ENCODE data around the gene USP17L11. TPM values are rescaled to one million over a fixed set of nuclear protein-coding genes. Genes with fewer than 3 reads are reported as not detected.
A peak's percentile ranks its signal among the peaks of the same experiment; 100 is the strongest.
"Not testable (repeated sequence)": the region's sequence is repeated elsewhere in the genome, so short reads cannot be mapped to it uniquely, and the experiment has no call there.

The USP17L11 gene
- total and polyA plus RNA-seq, 2 donors (not counting 1 experiment from before 2014, with no cell fraction given): not detected

- H3K4me1 Mint-ChIP-seq; H2AFZ ChIP-seq (ENCODE audit: insufficient read depth, low read depth, low read length, poor library complexity, severe bottlenecking); H3K79me2 ChIP-seq (ENCODE audit: control insufficient read depth, insufficient read depth, low read length); POLR2A ChIA-PET; H3K9me3 Mint-ChIP-seq (ENCODE audit: insufficient read depth); H3K27me3 Mint-ChIP-seq; H3K4me3 ChIP-seq (ENCODE audit: control extremely low read depth in 1 of 5, extremely low read depth in 1 of 5, insufficient read depth in 1 of 5, low read depth in 2 of 5, low read length in 4 of 5); CTCF ChIA-PET; H3K9me3 ChIP-seq (ENCODE audit: control extremely low read depth in 1 of 3, control insufficient read depth in 2 of 3, insufficient read depth in 1 of 3, low read length in 2 of 3); intact Hi-C loops (cut with micrococcal nuclease); H3K36me3 ChIP-seq (replicated peaks in 1 of 2; ENCODE audit: control extremely low read depth in 1 of 2, control insufficient read depth in 1 of 2, extremely low read depth in 1 of 2, insufficient read depth in 2 of 2, low read length in 1 of 2); H3K4me1 ChIP-seq (ENCODE audit: control insufficient read depth in 2 of 2, insufficient read depth in 2 of 2, low read length in 2 of 2); H3K9ac ChIP-seq (ENCODE audit: low read length); ATAC-seq (ENCODE audit: low read depth); H3K4me3 Mint-ChIP-seq; H3K27me3 ChIP-seq (replicated peaks in 1 of 4; ENCODE audit: control extremely low read depth in 1 of 4, control insufficient read depth in 3 of 4, insufficient read depth in 4 of 4, low read length in 3 of 4); H3K27ac ChIP-seq (ENCODE audit: low read length in 2 of 2); H4K20me1 ChIP-seq (ENCODE audit: control insufficient read depth, insufficient read depth, low read length, poor library complexity, severe bottlenecking); H3K4me2 ChIP-seq (replicated peaks; ENCODE audit: low read depth, low read length, poor library complexity, severe bottlenecking); H3K27ac Mint-ChIP-seq: not testable (repeated sequence)
- WGBS (ENCODE audit: insufficient coverage): 96% methylated on average over 4 of the region's 26 CpGs
- peak; percentile 4 for DNase-seq
Observed at GRCh38 chr4:9247953-9248680, 32.9 kb downstream of the USP17L11 start, which contains the start of gene USP17L18. Gene USP17L18, plus strand, starts transcription at chr4:9248630. Its CDS starts 0 bp downstream, at chr4:9248630.

DNA sequence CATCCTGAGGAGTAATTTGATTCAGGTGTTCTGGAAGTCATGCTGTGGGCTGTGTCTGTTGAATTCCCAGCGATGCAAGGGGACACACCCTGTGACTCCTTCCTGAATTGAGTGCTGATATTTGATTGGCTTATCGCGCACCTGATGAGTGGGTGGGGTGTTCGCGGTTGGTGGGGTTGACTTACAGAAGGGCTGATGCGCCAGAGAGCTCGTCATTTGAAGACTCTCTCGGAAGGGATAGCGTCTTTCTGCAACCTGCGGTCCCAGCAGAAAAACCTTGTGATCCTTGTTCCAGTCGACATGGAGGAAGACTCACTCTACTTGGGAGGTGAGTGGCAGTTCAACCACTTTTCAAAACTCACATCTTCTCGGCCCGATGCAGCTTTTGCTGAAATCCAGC is 37.9 kb downstream of the USP17L11 start, which contains the start of gene USP17L19:
Gene USP17L19 (plus strand): TSS at position 301 of the 400 bp plus-strand sequence. CDS start 0 bp downstream, at position 301.
- DNase-seq; H3K27ac Mint-ChIP-seq; H4K20me1 ChIP-seq (ENCODE audit: control insufficient read depth, insufficient read depth, low read length, poor library complexity, severe bottlenecking); H3K9ac ChIP-seq (ENCODE audit: low read length); H3K9me3 Mint-ChIP-seq (ENCODE audit: insufficient read depth); H3K4me2 ChIP-seq (replicated peaks; ENCODE audit: low read depth, low read length, poor library complexity, severe bottlenecking); CTCF ChIA-PET; H3K27ac ChIP-seq (ENCODE audit: low read length in 2 of 2); H3K4me3 ChIP-seq (ENCODE audit: control extremely low read depth in 1 of 5, extremely low read depth in 1 of 5, insufficient read depth in 1 of 5, low read depth in 2 of 5, low read length in 4 of 5); intact Hi-C loops (cut with micrococcal nuclease); H3K4me1 ChIP-seq (ENCODE audit: control insufficient read depth in 2 of 2, insufficient read depth in 2 of 2, low read length in 2 of 2); ATAC-seq (ENCODE audit: low read depth); H3K4me3 Mint-ChIP-seq; H3K27me3 ChIP-seq (replicated peaks in 1 of 4; ENCODE audit: control extremely low read depth in 1 of 4, control insufficient read depth in 3 of 4, insufficient read depth in 4 of 4, low read length in 3 of 4); H3K9me3 ChIP-seq (ENCODE audit: control extremely low read depth in 1 of 3, control insufficient read depth in 2 of 3, insufficient read depth in 1 of 3, low read length in 2 of 3); H3K36me3 ChIP-seq (replicated peaks in 1 of 2; ENCODE audit: control extremely low read depth in 1 of 2, control insufficient read depth in 1 of 2, extremely low read depth in 1 of 2, insufficient read depth in 2 of 2, low read length in 1 of 2); H3K27me3 Mint-ChIP-seq; H3K79me2 ChIP-seq (ENCODE audit: control insufficient read depth, insufficient read depth, low read length); POLR2A ChIA-PET; H3K4me1 Mint-ChIP-seq; H2AFZ ChIP-seq (ENCODE audit: insufficient read depth, low read depth, low read length, poor library complexity, severe bottlenecking): not testable (repeated sequence)
- no CpG with 5 or more reads among the region's 13 CpGs for WGBS (ENCODE audit: insufficient coverage)

DNA sequence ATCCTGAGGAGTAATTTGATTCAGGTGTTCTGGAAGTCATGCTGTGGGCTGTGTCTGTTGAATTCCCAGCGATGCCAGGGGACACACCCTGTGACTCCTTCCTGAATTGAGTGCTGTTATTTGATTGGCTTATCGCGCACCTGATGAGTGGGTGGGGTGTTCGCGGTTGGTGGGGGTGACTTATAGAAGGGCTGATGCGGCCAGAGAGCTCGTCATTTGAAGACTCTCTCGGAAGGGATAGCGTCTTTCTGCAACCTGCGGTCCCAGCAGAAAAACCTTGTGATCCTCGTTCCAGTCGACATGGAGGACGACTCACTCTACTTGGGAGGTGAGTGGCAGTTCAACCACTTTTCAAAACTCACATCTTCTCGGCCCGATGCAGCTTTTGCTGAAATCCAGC is 42.6 kb downstream of the USP17L11 start, which contains the start of gene USP17L20:
Gene USP17L20 (plus strand): TSS at position 301 of the 400 bp plus-strand sequence. CDS start 0 bp downstream, at position 301.
- H3K4me1 Mint-ChIP-seq; H3K4me3 Mint-ChIP-seq; ATAC-seq (ENCODE audit: low read depth); H3K9me3 ChIP-seq (ENCODE audit: control extremely low read depth in 1 of 3, control insufficient read depth in 2 of 3, insufficient read depth in 1 of 3, low read length in 2 of 3); H3K9ac ChIP-seq (ENCODE audit: low read length); H3K27me3 ChIP-seq (replicated peaks in 1 of 4; ENCODE audit: control extremely low read depth in 1 of 4, control insufficient read depth in 3 of 4, insufficient read depth in 4 of 4, low read length in 3 of 4); H3K4me2 ChIP-seq (replicated peaks; ENCODE audit: low read depth, low read length, poor library complexity, severe bottlenecking); CTCF ChIA-PET; H3K36me3 ChIP-seq (replicated peaks in 1 of 2; ENCODE audit: control extremely low read depth in 1 of 2, control insufficient read depth in 1 of 2, extremely low read depth in 1 of 2, insufficient read depth in 2 of 2, low read length in 1 of 2); H3K4me1 ChIP-seq (ENCODE audit: control insufficient read depth in 2 of 2, insufficient read depth in 2 of 2, low read length in 2 of 2); H3K27ac Mint-ChIP-seq; intact Hi-C loops (cut with micrococcal nuclease); H2AFZ ChIP-seq (ENCODE audit: insufficient read depth, low read depth, low read length, poor library complexity, severe bottlenecking); DNase-seq; H3K79me2 ChIP-seq (ENCODE audit: control insufficient read depth, insufficient read depth, low read length); H4K20me1 ChIP-seq (ENCODE audit: control insufficient read depth, insufficient read depth, low read length, poor library complexity, severe bottlenecking); H3K9me3 Mint-ChIP-seq (ENCODE audit: insufficient read depth); POLR2A ChIA-PET; H3K4me3 ChIP-seq (ENCODE audit: control extremely low read depth in 1 of 5, extremely low read depth in 1 of 5, insufficient read depth in 1 of 5, low read depth in 2 of 5, low read length in 4 of 5); H3K27me3 Mint-ChIP-seq; H3K27ac ChIP-seq (ENCODE audit: low read length in 2 of 2): not testable (repeated sequence)
- WGBS (ENCODE audit: insufficient coverage): no CpG with 5 or more reads among the region's 15 CpGs

DNA sequence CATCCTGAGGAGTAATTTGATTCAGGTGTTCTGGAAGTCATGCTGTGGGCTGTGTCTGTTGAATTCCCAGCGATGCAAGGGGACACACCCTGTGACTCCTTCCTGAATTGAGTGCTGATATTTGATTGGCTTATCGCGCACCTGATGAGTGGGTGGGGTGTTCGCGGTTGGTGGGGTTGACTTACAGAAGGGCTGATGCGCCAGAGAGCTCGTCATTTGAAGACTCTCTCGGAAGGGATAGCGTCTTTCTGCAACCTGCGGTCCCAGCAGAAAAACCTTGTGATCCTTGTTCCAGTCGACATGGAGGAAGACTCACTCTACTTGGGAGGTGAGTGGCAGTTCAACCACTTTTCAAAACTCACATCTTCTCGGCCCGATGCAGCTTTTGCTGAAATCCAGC is 47.4 kb downstream of the USP17L11 start, which contains the start of gene USP17L21:
Gene USP17L21 (plus strand): TSS at position 301 of the 400 bp plus-strand sequence. CDS start 0 bp downstream, at position 301.
- H3K4me3 Mint-ChIP-seq: not testable (repeated sequence)

More for the DNA sequence above, 47.4 kb downstream of the USP17L11 start, which contains the start of gene USP17L21:
- no CpG with 5 or more reads among the region's 13 CpGs for WGBS (ENCODE audit: insufficient coverage)
- H3K36me3 ChIP-seq (replicated peaks in 1 of 2; ENCODE audit: control extremely low read depth in 1 of 2, control insufficient read depth in 1 of 2, extremely low read depth in 1 of 2, insufficient read depth in 2 of 2, low read length in 1 of 2); CTCF ChIA-PET; H3K27ac Mint-ChIP-seq; H3K79me2 ChIP-seq (ENCODE audit: control insufficient read depth, insufficient read depth, low read length); H4K20me1 ChIP-seq (ENCODE audit: control insufficient read depth, insufficient read depth, low read length, poor library complexity, severe bottlenecking); ATAC-seq (ENCODE audit: low read depth); H3K27me3 ChIP-seq (replicated peaks in 1 of 4; ENCODE audit: control extremely low read depth in 1 of 4, control insufficient read depth in 3 of 4, insufficient read depth in 4 of 4, low read length in 3 of 4); H3K27ac ChIP-seq (ENCODE audit: low read length in 2 of 2); intact Hi-C loops (cut with micrococcal nuclease); H2AFZ ChIP-seq (ENCODE audit: insufficient read depth, low read depth, low read length, poor library complexity, severe bottlenecking); H3K4me3 ChIP-seq (ENCODE audit: control extremely low read depth in 1 of 5, extremely low read depth in 1 of 5, insufficient read depth in 1 of 5, low read depth in 2 of 5, low read length in 4 of 5); H3K9me3 ChIP-seq (ENCODE audit: control extremely low read depth in 1 of 3, control insufficient read depth in 2 of 3, insufficient read depth in 1 of 3, low read length in 2 of 3); H3K9me3 Mint-ChIP-seq (ENCODE audit: insufficient read depth); H3K27me3 Mint-ChIP-seq; H3K9ac ChIP-seq (ENCODE audit: low read length); POLR2A ChIA-PET; H3K4me2 ChIP-seq (replicated peaks; ENCODE audit: low read depth, low read length, poor library complexity, severe bottlenecking); H3K4me1 Mint-ChIP-seq; DNase-seq; H3K4me1 ChIP-seq (ENCODE audit: control insufficient read depth in 2 of 2, insufficient read depth in 2 of 2, low read length in 2 of 2): not testable (repeated sequence)

Measured in B cell (primary cell).